HG02938 (cell line): ENCODE measurements around the gene PYGM.
"Not testable (repeated sequence)": the region's sequence is repeated elsewhere in the genome, so short reads cannot be mapped to it uniquely, and the experiment has no call there.

Experiments used
- ATAC-seq: cut with Tn5 transposase; IDR thresholded peaks from one replicate; pipeline ENCODE4 v1.9.1; 2021; ENCODE audit warnings: mild to moderate bottlenecking, moderate library complexity; ENCODE audit not compliant: unreplicated experiment

Gene PYGM

GRCh38 chr11:64720167-64720566 is 39.6 kb downstream of the PYGM start:
- no peak for ATAC-seq

DNA sequence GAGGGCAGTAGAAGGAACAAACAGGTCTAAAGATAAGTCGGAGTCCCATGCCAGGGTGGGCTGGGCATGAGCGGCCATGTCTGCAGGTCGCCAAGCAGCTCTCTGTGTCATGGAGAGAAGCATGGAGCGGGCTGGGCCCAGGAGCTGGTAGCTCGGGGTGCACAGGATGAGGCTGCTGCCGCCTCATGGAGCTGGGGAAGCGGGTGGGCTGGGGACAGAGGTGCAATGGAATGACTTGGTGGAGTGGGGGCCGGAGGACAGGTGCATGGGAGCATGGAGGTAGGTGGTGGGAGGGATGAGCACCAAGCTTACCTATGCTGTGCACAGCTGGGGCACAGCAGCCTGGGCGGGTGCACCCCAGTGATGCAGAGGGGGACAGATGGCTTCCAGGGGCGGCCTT is 40.4 kb downstream of the PYGM start:
- ATAC-seq, result no peak

- ATAC-seq, result no peak
Measured at GRCh38 chr11:64718780-64719124, 41.0 kb downstream of the PYGM start.

DNA sequence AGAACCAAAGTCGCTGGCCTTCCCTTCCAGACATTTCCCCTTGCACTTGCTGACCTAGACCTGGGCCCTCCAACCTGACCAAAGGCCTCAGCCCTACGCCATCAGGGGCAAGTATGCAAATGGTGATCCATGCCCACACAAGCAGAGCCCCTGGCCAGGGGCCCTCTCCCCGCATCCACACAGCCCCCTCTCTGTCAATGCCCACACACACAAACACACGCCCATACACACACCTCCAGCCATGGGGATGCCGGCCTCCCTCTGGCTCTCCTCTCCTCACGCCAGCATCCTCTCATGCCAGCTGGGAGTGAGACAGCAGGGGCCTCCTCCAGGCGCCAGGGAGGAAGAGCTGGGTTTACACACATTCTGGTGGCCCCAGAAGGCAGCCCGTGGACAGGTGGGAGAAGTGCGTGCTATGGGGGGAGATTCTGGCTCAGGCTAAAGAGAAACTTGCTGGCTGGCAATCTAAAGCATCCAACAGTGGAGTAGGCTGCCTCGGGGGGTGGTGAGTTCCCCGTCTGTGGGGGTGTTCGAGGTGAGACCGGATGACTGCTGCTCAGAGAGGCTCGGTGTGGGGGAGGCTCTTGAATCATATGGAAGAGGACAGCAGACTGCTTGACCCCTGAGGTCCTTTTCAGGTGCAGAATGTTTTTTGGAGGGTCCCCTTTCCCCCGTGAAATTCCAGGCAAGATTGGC is 41.5 kb downstream of the PYGM start:
- ATAC-seq, result no peak

- no peak for ATAC-seq
Measured at GRCh38 chr11:64717268-64717578, 42.6 kb downstream of the PYGM start.

GRCh38 chr11:64716473-64717267 is 43.1 kb downstream of the PYGM start:
- no peak for ATAC-seq

GRCh38 chr11:64715756-64716472 is 43.9 kb downstream of the PYGM start:
- no peak for ATAC-seq

DNA sequence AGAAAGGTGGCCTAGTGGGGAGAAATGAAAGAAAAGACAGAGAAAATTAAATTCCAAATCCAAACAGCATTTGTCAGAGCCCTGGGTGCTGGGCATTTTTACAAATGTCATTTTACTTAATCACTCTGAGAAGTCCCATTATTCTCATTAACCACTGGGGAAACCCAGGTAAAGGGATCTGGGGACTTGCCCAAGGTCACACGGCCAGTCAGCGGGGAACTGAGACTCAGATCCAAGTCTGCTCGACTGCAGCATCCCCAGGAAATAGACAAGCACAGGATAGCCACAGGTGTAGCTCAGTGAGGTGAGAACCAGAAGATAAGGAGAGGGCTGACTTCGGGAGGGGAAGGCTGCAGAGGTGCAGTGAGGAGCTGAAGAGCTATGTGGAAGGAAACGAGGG is 44.7 kb downstream of the PYGM start:
- ATAC-seq, result no peak

GRCh38 chr11:64714666-64715065 is 45.1 kb downstream of the PYGM start:
- no peak for ATAC-seq

GRCh38 chr11:64713781-64714363 is 45.9 kb downstream of the PYGM start:
- ATAC-seq, result no peak

- no peak for ATAC-seq
Measured at GRCh38 chr11:64713016-64713707, 46.6 kb downstream of the PYGM start.

DNA sequence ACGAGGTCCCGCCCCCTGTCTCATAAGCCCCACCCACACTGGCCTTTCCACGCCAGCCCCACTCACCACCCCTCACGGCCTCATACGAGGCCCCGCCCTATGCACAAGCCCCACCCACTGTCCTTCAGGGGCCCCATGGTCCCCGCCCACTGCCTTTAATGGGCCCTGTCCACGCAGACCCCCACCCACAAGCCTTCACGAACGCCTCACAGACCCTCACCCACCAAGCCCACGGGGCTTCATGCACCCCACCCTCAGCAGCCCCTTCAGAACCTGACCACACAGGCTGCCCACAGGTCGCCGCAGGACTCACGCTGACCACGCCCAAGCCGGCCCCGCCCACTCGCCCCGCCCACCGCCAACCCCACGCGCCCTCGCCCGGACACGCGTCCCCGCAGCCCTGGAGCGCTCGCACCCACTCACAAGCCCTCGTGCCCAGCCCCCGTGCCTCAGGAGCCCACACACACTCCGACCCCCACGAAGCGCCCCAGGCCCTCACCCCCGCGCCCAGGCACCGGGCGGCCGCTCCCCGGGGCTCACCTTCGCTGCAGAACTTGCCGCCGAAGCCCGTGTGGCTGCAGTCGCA is 47.3 kb downstream of the PYGM start:
- no peak for ATAC-seq

- ATAC-seq, result no peak
Measured at GRCh38 chr11:64711956-64712362, 47.8 kb downstream of the PYGM start.

DNA sequence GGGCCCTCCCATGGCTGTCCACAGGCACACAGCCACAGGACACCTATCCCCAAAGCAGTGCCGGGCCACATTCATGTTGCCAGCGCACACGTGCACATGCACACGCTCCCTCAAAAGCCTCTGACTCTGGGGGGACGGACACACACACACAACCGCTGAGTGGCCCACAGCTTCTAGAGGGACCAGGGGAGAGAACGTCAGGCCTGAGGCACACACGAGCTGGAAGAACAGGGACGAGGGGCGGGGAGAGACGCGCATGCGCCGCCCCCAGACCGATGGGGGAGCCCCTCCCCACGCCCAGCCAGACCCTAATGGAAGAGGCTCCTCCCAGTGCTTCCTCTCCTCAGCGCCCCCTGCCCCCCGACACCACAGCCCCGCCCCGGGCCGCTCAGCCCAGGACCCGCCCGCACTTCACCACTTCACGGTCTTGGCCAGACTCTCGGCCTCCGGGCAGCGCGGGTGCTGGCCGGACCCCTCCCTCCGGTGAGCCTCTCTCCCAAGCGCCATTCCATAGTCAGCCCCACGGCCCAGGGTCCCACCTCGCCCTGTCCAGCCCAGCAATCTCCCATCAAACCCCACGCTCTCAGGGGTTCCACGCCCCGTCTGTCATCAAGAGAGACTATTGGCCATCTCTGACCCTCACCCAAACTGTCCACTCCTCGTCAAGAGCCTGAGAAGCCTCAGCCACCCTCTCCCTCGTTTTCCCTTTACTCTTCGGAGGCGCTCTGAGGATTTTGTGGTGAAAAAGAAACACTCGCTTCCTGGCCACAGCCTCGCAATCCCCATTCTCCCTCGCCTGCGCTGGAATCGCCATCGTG is 48.4 kb downstream of the PYGM start:
- ATAC-seq, result no peak

GRCh38 chr11:64710418-64711137 is 49.2 kb downstream of the PYGM start:
- ATAC-seq, result no peak

DNA sequence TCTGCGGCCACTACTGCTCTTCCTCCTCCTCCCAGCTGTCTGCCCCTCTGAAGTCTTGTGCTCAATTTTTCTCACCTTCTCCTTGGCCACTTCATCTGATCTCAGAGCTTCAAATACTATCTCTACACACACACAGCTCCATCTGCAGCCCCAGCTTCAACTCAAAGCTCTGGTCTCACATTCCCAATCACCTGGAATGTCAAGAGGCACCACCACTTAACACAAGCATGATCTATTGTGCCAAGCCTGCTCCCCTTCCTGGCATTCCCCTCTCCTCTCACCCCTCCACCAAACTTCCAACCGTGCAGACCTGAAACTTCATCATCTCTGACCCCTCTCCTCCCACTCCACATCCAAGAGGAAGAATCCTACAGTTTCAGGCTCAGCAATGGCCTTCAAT is 54.3 kb downstream of the PYGM start:
- no peak for ATAC-seq

- no peak for ATAC-seq
Measured at GRCh38 chr11:64703048-64703447, 56.7 kb downstream of the PYGM start.

DNA sequence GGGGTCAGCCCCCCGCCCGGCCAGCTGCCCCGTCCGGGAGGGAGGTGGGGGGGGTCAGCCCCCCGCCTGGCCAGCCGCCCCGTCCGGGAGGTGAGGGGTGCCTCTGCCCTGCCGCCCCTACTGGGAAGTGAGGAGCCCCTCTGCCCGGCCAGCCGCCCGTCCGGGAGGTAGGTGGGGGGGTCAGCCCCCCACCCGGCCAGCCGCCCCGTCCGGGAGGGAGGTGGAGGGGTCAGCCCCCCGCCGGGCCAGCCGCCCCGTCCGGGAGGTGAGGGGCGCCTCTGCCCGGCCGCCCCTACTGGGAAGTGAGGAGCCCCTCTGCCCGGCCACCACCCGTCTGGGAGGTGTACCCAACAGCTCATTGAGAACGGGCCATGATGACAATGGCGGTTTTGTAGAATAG is 57.8 kb downstream of the PYGM start:
- ATAC-seq, result not testable (repeated sequence)

DNA sequence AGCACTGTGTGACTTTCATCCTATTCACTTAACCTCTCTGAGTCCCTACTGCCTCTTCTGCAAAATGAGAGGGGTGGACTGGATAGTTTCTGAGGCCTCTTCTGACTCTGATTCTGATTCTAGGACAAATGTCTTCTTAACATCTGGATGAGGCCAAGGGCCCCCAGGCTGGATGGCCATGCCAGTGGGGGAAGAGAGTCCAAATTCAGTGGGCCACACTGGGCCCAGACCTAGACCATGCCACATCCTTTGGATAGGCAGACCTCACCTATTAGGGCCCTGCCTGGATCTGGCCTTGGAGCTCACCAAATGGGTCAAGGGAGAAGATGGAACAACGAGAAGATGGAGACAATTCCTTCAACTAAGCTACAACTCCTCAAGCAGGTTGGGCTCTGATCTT is 61.3 kb downstream of the PYGM start:
- no peak for ATAC-seq
